ENCODE measurements around the gene FBLIM1. TPM values are rescaled to one million over a fixed set of nuclear protein-coding genes. Genes with fewer than 3 reads are reported as not detected.
A peak's percentile ranks its signal among the peaks of the same experiment; 100 is the strongest.

Gene FBLIM1
- total RNA-seq, 1 experiment from 2014 or later: 64.7 TPM

DNA sequence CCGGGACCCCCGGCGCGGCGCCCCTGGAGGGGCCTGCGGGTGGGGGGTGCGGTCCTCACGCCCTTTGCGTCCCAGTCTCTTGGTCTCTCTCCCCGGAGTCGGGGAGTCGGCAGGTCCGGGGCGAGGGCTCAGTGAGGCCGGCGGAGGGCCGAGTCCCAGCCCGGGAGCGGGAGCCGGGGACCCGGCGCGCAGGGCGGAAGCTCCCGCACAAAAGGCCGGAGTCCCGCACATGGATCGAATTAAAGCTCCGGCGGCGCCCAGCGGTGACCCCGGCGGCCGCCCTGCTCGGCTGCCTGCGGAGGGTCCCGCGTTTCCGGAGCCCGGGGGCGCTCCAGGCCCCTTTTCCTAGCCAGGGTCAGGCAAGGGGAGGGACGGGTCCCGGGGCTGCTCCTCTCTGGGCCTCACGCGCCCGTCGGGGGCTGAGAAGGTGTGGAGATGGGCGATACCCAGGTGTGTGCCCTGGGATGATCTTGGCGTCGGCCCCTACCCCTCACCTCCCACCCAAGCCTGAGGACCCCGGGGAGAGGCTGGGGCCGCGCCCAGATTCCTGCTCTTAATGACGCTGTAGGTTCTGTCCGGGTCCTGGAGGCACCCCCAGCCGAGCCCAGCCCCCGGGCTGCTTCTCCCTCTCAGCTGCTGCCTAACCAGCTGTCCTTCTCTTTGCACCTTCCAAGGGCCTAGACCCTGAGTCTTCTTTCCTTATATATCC lies 512 bp downstream of the FBLIM1 start:
- H3K23me2 ChIP-seq (ENCODE audit: insufficient read length, low read depth, low read length, poor library complexity, severe bottlenecking): peaks cover 14% of the 10 kb centered on the region
- H3K27me3 ChIP-seq (ENCODE audit: insufficient read depth, low read length): no peaks in the 10 kb centered on the region
- H2BK20ac ChIP-seq (ENCODE audit: low read depth, low read length, poor library complexity, severe bottlenecking): no peak overlapping the region
- peaks cover 18% of the 10 kb centered on the region; the same call in 1 of the 2 replicates for H3K4me1 ChIP-seq (ENCODE audit: insufficient read depth, low read length)
- no peak overlapping the region for H4K5ac ChIP-seq (ENCODE audit: insufficient read length, low read depth, low read length)
- H3K4me3 Mint-ChIP-seq: peak overlapping the region; percentile 84 to 89
- H3T11ph ChIP-seq (ENCODE audit: low read length): no peak overlapping the region
- peaks cover 18% of the 10 kb centered on the region for H3K27me3 Mint-ChIP-seq (ENCODE audit: low read depth)
- H2BK12ac ChIP-seq (ENCODE audit: insufficient read length, low read depth, low read length): no peak overlapping the region
- H3K18ac ChIP-seq (ENCODE audit: insufficient read length, low read depth, low read length): peak overlapping the region; percentile 90
- no CpG with 5 or more reads among the region's 58 CpGs for WGBS (ENCODE audit: extremely low coverage, insufficient read length, low lambda C conversion rate)
- peak overlapping the region; percentile 76 for H3K9ac ChIP-seq (ENCODE audit: extremely low read depth, insufficient read length, low read length)
- H3K23ac ChIP-seq (ENCODE audit: insufficient read length, low read depth, low read length): no peak overlapping the region
- peak overlapping the region; percentile 93 for H3K14ac ChIP-seq (ENCODE audit: insufficient read depth, low read length)
- no peaks in the 10 kb centered on the region for H4K20me1 ChIP-seq (ENCODE audit: control insufficient read depth, insufficient read depth, insufficient read length)
- TF ChIP-seq, protein P1, sequence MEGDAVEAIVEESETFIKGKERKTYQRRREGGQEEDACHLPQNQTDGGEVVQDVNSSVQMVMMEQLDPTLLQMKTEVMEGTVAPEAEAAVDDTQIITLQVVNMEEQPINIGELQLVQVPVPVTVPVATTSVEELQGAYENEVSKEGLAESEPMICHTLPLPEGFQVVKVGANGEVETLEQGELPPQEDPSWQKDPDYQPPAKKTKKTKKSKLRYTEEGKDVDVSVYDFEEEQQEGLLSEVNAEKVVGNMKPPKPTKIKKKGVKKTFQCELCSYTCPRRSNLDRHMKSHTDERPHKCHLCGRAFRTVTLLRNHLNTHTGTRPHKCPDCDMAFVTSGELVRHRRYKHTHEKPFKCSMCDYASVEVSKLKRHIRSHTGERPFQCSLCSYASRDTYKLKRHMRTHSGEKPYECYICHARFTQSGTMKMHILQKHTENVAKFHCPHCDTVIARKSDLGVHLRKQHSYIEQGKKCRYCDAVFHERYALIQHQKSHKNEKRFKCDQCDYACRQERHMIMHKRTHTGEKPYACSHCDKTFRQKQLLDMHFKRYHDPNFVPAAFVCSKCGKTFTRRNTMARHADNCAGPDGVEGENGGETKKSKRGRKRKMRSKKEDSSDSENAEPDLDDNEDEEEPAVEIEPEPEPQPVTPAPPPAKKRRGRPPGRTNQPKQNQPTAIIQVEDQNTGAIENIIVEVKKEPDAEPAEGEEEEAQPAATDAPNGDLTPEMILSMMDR (conservative IDR thresholded peaks at IDR 0.05): no peak
- H3K27ac ChIP-seq (ENCODE audit: insufficient read length, low read depth, low read length): no peak overlapping the region
- no peak overlapping the region for H4K91ac ChIP-seq (ENCODE audit: insufficient read length, low read depth, low read length)
- H3K4me2 ChIP-seq (ENCODE audit: insufficient read depth, insufficient read length, low read length): peak overlapping the region; percentile 89
- peak overlapping the region; percentile 71 for H3K4ac ChIP-seq (ENCODE audit: low read depth, low read length)
- peaks cover 10 to 14% (median 14%) of the 10 kb centered on the region in 3 experiments; a peak in 6 of 7 replicates for H3K36me3 Mint-ChIP-seq (ENCODE audit: insufficient read depth in 1 of 3, low read depth in 3 of 3)
- H3K9me3 Mint-ChIP-seq: no peaks in the 10 kb centered on the region
- H3K79me2 ChIP-seq (ENCODE audit: insufficient read depth, low read length): peaks cover 21% of the 10 kb centered on the region; the same call in 1 of the 2 replicates
- no peaks in the 10 kb centered on the region for H3K9me3 ChIP-seq (ENCODE audit: control insufficient read depth, low read depth, low read length)
- H2BK120ac ChIP-seq (ENCODE audit: low read depth, low read length, poor library complexity, severe bottlenecking): no peak overlapping the region
- peaks cover 42 to 53% of the 10 kb centered on the region in 2 experiments for H3K4me1 Mint-ChIP-seq
- H3K56ac ChIP-seq (ENCODE audit: insufficient read length, low read depth, low read length): no peak overlapping the region
- H3K79me1 ChIP-seq (ENCODE audit: insufficient read depth, low read depth, low read length, poor library complexity, severe bottlenecking): no peaks in the 10 kb centered on the region
- no peak overlapping the region for H2BK5ac ChIP-seq (ENCODE audit: insufficient read length, low read length)
- H4K8ac ChIP-seq (replicated peaks; ENCODE audit: insufficient read length, low read depth, low read length): no peak overlapping the region
- no peak for DNase-seq
- peak overlapping the region in 2 of 3 experiments; percentile 51 to 85; a peak in 4 of 7 replicates for H3K27ac Mint-ChIP-seq
- H2AFZ ChIP-seq (ENCODE audit: low read length): no peak overlapping the region
- no peak overlapping the region for H2BK15ac ChIP-seq (ENCODE audit: low read depth, low read length)
- H2AK5ac ChIP-seq (ENCODE audit: insufficient read length, low read length): no peak overlapping the region
